Measurements from ENCODE around the gene SLC26A11. TPM values are rescaled to one million over a fixed set of nuclear protein-coding genes. Genes with fewer than 3 reads are reported as not detected.

The SLC26A11 gene
- total RNA-seq, 2 experiments from 2014 or later: 46.5 to 50.9 TPM

DNA sequence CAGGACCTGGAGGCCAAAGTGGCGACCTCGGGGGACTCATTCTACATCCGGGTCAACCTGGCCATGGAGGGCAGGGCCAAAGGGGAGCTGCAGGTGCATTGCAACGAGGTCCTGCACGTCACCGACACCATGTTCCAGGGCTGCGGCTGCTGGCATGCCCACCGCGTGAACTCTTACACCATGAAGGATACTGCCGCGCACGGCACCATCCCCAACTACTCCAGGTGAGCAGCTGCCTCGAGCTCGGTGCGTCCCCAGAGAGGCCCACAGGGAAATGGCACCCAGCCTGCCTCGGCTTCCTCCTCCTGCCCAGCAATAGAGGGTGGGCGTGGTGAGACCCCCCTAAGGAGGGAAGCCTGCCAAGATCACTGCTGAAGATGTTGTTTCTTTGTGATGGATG, 18.0 kb upstream of the SLC26A11 start:
- H3K27me3 Mint-ChIP-seq: no peaks in the 10 kb centered on the region
- ATAC-seq (ENCODE audit: poor library complexity) (no peak), DNase-seq (no peak)
- no peaks in the 10 kb centered on the region for H3K4me1 ChIP-seq (ENCODE audit: insufficient read depth, low read length)
- H3K9me3 Mint-ChIP-seq: no peaks in the 10 kb centered on the region
- no peak overlapping the region for H3K27ac Mint-ChIP-seq
- no peak overlapping the region for H3K27ac ChIP-seq (ENCODE audit: low read depth in 1 of 2, low read length in 2 of 2)
- CTCF ChIA-PET: no interaction called here
- H3K4me3 Mint-ChIP-seq: no peak overlapping the region
- H3K4me1 Mint-ChIP-seq (ENCODE audit: low read depth): no peaks in the 10 kb centered on the region
- H3K4me3 ChIP-seq (ENCODE audit: low read length): no peak overlapping the region
- H3K36me3 ChIP-seq (ENCODE audit: insufficient read depth, low read length): no peaks in the 10 kb centered on the region
- no peaks in the 10 kb centered on the region for H3K27me3 ChIP-seq (ENCODE audit: control insufficient read depth in 1 of 2, insufficient read depth in 2 of 2, low read length in 2 of 2)
- intact Hi-C loops (cut with DNase I, micrococcal nuclease): no loop called here
- TF ChIP-seq, protein P1, sequence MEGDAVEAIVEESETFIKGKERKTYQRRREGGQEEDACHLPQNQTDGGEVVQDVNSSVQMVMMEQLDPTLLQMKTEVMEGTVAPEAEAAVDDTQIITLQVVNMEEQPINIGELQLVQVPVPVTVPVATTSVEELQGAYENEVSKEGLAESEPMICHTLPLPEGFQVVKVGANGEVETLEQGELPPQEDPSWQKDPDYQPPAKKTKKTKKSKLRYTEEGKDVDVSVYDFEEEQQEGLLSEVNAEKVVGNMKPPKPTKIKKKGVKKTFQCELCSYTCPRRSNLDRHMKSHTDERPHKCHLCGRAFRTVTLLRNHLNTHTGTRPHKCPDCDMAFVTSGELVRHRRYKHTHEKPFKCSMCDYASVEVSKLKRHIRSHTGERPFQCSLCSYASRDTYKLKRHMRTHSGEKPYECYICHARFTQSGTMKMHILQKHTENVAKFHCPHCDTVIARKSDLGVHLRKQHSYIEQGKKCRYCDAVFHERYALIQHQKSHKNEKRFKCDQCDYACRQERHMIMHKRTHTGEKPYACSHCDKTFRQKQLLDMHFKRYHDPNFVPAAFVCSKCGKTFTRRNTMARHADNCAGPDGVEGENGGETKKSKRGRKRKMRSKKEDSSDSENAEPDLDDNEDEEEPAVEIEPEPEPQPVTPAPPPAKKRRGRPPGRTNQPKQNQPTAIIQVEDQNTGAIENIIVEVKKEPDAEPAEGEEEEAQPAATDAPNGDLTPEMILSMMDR (IDR thresholded peaks at IDR 0.05): no peak
- H3K9me3 ChIP-seq (ENCODE audit: control insufficient read depth in 1 of 2, insufficient read depth in 1 of 2, low read length in 2 of 2): no peaks in the 10 kb centered on the region
- no peaks in the 10 kb centered on the region for H3K36me3 Mint-ChIP-seq (ENCODE audit: low read depth)
- POLR2A ChIA-PET: no interaction called here

DNA sequence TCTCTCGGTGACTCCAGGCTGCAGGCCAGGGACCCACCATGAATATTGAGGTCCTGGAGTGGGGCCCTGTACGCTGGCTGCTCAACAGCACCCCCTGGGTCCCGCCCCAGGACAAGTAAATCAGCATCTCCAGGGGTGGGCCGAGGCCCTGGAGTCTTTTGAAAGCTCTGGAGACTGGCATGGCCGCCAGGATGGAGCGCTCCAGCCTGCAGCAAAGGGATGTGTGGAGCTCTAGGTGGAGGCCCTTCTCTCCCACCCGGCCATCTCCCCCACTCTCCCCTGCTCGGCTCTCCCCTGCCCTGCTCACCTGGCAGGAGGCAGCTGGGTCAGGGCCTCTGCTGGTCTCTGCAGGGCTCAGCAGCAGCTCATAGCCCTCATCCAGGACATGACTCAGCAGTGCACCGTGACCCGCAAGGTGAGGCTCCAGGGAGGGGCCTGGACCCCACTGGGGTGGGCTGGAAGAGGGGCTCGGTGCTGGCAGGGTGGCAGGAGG, 16.7 kb upstream of the SLC26A11 start:
- no peaks in the 10 kb centered on the region for H3K27me3 Mint-ChIP-seq
- peaks cover 7% of the 10 kb centered on the region for H3K36me3 ChIP-seq (ENCODE audit: insufficient read depth, low read length)
- no peaks in the 10 kb centered on the region for H3K9me3 Mint-ChIP-seq
- ATAC-seq (ENCODE audit: poor library complexity): no peak
- no peak overlapping the region for H3K4me3 Mint-ChIP-seq
- no peak overlapping the region for H3K27ac ChIP-seq (ENCODE audit: low read depth in 1 of 2, low read length in 2 of 2)
- intact Hi-C loops (cut with DNase I, micrococcal nuclease): no loop called here
- no peak overlapping the region for H3K27ac Mint-ChIP-seq
- no peak for DNase-seq
- H3K36me3 Mint-ChIP-seq (ENCODE audit: low read depth): no peaks in the 10 kb centered on the region
- no peak overlapping the region for H3K4me3 ChIP-seq (ENCODE audit: low read length)
- no peaks in the 10 kb centered on the region for H3K4me1 Mint-ChIP-seq (ENCODE audit: low read depth)
- no peaks in the 10 kb centered on the region for H3K4me1 ChIP-seq (ENCODE audit: insufficient read depth, low read length)
- TF ChIP-seq, protein P1 (IDR thresholded peaks at IDR 0.05): no peak
- no peaks in the 10 kb centered on the region for H3K27me3 ChIP-seq (ENCODE audit: control insufficient read depth in 1 of 2, insufficient read depth in 2 of 2, low read length in 2 of 2)
- ChIA-PET CTCF (no interaction called here), POLR2A (interaction anchor here (0.5 kb wide), 1 partner anchor 369 kb away, joined by 5 read pairs; no protein-coding TSS in a partner anchor)
- no peaks in the 10 kb centered on the region for H3K9me3 ChIP-seq (ENCODE audit: control insufficient read depth in 1 of 2, insufficient read depth in 1 of 2, low read length in 2 of 2)

DNA sequence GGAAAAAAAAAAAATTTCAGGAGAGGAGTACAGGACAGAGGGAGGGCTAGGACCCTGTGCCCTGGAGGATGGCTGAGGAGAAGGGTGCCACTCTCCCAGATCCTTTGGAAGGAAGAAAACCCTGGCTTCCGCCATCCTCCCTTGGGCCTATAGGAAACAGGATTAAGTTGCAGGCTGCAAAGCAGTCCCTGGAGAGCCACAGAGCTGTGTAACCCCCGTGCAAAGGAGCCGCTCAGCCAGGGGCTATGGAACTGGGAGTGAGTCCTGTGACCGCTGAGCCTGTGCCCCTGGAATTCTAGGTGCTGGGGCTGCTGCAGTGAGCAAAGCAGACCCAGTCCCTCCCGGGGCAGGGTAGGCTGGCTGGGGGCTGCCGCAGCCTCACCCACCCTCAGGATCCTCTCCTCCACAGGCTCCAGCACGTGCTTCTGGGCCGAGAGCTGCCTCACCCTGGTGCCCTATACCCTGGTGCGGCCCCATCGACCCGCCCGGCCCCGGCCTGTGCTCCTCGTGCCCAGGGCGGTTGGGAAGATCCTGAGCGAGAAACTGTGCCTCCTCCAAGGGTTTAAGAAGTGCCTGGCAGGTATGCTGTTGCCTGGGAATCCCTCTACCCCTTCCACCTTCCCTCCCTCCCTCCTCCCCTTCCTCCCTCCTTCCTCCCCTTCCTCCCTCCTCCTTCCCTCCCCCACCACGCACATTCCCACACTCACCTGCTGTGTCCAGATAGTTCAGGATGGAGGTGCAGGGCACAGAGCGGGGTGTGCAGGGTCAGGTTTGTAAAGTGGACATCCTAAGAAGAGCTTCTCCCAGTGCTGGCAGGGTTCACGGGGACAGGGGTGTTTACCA, 15.4 kb upstream of the SLC26A11 start:
- Mint-ChIP-seq H3K27me3 (no peaks in the 10 kb centered on the region), H3K9me3 (no peaks in the 10 kb centered on the region), H3K4me3 (no peak overlapping the region), H3K4me1 (ENCODE audit: low read depth) (no peaks in the 10 kb centered on the region), H3K27ac (no peak overlapping the region), H3K36me3 (ENCODE audit: low read depth) (peaks cover 3% of the 10 kb centered on the region)
- H3K27ac ChIP-seq (ENCODE audit: low read depth in 1 of 2, low read length in 2 of 2): no peak overlapping the region
- no peak for DNase-seq
- CTCF ChIA-PET: interaction anchor here (0.6 kb wide), 1 partner anchor 27 kb away, joined by 3 read pairs; no protein-coding TSS in a partner anchor
- TF ChIP-seq, protein P1 (IDR thresholded peaks at IDR 0.05): no peak
- H3K9me3 ChIP-seq (ENCODE audit: control insufficient read depth in 1 of 2, insufficient read depth in 1 of 2, low read length in 2 of 2): no peaks in the 10 kb centered on the region
- no peak for ATAC-seq (ENCODE audit: poor library complexity)
- POLR2A ChIA-PET: no interaction called here
- peaks cover 17% of the 10 kb centered on the region for H3K36me3 ChIP-seq (ENCODE audit: insufficient read depth, low read length)
- H3K4me1 ChIP-seq (ENCODE audit: insufficient read depth, low read length): no peaks in the 10 kb centered on the region
- intact Hi-C loops (cut with DNase I, micrococcal nuclease): no loop called here
- H3K27me3 ChIP-seq (ENCODE audit: control insufficient read depth in 1 of 2, insufficient read depth in 2 of 2, low read length in 2 of 2): no peaks in the 10 kb centered on the region
- H3K4me3 ChIP-seq (ENCODE audit: low read length): no peak overlapping the region

Measured in CD4-positive, alpha-beta T cell (primary cell).